Neural progenitor cell (in vitro differentiated cells): ENCODE measurements around the gene EPX. TPM values are rescaled to one million over a fixed set of nuclear protein-coding genes. Genes with fewer than 3 reads are reported as not detected.

ENCODE experiments used
- DNase-seq: peaks from one replicate; pipeline ENCODE4 v3.0.0-alpha.2; 2016; ENCODE audit warnings: low spot score
- H2AFZ ChIP-seq: fragments of 200-600 bp; sonication (generic); replicated peaks from 2 replicates; pipeline ENCODE4 v1.6.1; 2016; ENCODE audit warnings: antibody characterized with exemption
- H3F3A ChIP-seq: fragments of 200-600 bp; sonication (generic); 2 replicates; pipeline ENCODE4 v1.6.1; 2016; ENCODE audit warnings: antibody characterized with exemption, low read depth
- H3K27ac ChIP-seq: fragments of 200-600 bp; sonication (generic); 2 replicates; pipeline ENCODE4 v1.5.1; 2016; ENCODE audit warnings: mild to moderate bottlenecking
- H3K27me3 ChIP-seq: fragments of 200-600 bp; sonication (generic); 2 replicates; pipeline ENCODE4 v1.6.1; 2016; ENCODE audit warnings: mild to moderate bottlenecking, moderate library complexity
- H3K36me3 ChIP-seq: fragments of 200-600 bp; sonication (generic); 2 replicates; pipeline ENCODE4 v1.5.1; 2016
- H3K4me1 ChIP-seq: fragments of 200-600 bp; sonication (generic); 2 replicates; pipeline ENCODE4 v1.6.1; 2016; ENCODE audit warnings: mixed run types
- H3K4me2 ChIP-seq: fragments of 200-600 bp; sonication (generic); 2 replicates; pipeline ENCODE4 v1.6.1; 2016
- H3K4me3 ChIP-seq: fragments of 200-600 bp; sonication (generic); 2 replicates; pipeline ENCODE4 v1.5.1; 2016
- H3K79me2 ChIP-seq: fragments of 200-600 bp; sonication (generic); 2 replicates; pipeline ENCODE4 v1.6.1; 2016; ENCODE audit warnings: low read depth
- H3K9ac ChIP-seq: fragments of 200-600 bp; sonication (generic); 2 replicates; pipeline ENCODE4 v1.6.1; 2016
- H3K9me3 ChIP-seq: fragments of 200-600 bp; sonication (generic); 2 replicates; pipeline ENCODE4 v1.5.1; 2016; ENCODE audit warnings: low read depth
- H4K20me1 ChIP-seq: fragments of 200-600 bp; sonication (generic); 2 replicates; pipeline ENCODE4 v1.6.1; 2016; ENCODE audit warnings: low read depth
- H3K27ac Mint-ChIP-seq: 3 replicates; pipeline ENCODE4 v1.8.0; 2021; ENCODE audit warnings: mixed read lengths
- H3K27me3 Mint-ChIP-seq: 2 replicates; pipeline ENCODE4 v1.8.0; 2022; ENCODE audit warnings: low read depth, mild to moderate bottlenecking, inconsistent platforms, moderate library complexity, mixed read lengths; ENCODE audit not compliant: insufficient read depth
- H3K36me3 Mint-ChIP-seq: 3 replicates; pipeline ENCODE4 v1.8.0; 2021; ENCODE audit warnings: mixed read lengths
- H3K4me1 Mint-ChIP-seq: 3 replicates; pipeline ENCODE4 v1.8.0; 2021; ENCODE audit warnings: mixed read lengths
- H3K4me3 Mint-ChIP-seq: 3 replicates; pipeline ENCODE4 v1.8.0; 2021; ENCODE audit warnings: mild to moderate bottlenecking, moderate library complexity, mixed read lengths
- H3K9me3 Mint-ChIP-seq: 3 replicates; pipeline ENCODE4 v1.8.0; 2020; ENCODE audit warnings: mixed read lengths
- CTCF ChIP-seq: fragments of 200-600 bp; sonication (generic); IDR thresholded peaks from 2 replicates; pipeline ENCODE4 v1.5.1; 2017; ENCODE audit warnings: antibody characterized with exemption, mild to moderate bottlenecking
- EZH2 ChIP-seq: fragments of 200-600 bp; sonication (generic); IDR thresholded peaks from 2 replicates; pipeline ENCODE4 v1.6.1; 2017; ENCODE audit warnings: antibody characterized with exemption, mild to moderate bottlenecking, moderate library complexity
- EZH2phosphoT487 ChIP-seq: fragments of 200-600 bp; sonication (generic); IDR thresholded peaks from 2 replicates; pipeline ENCODE4 v1.6.1; 2017; ENCODE audit warnings: antibody characterized with exemption
- total RNA-seq: library from RNA; depleted of rRNA; stranded (reverse); fragments of >200 nt; gene quantifications from 2 replicates; pipeline ENCODE4 v1.2.3, GENCODE V29; 2015; ENCODE audit warnings: low replicate concordance

EPX gene
- total RNA-seq, 1 donor from 2014 or later: not detected

GRCh38 chr17:58202859-58203258, 10.3 kb downstream of the EPX start:
- Mint-ChIP-seq H3K9me3 (no peaks in the 10 kb centered on the region), H3K36me3 (peaks cover 4% of the 10 kb centered on the region), H3K4me3 (no peak overlapping the region), H3K27me3 (peaks cover 3% of the 10 kb centered on the region), H3K4me1 (peaks cover 4% of the 10 kb centered on the region), H3K27ac (no peak overlapping the region)
- H2AFZ ChIP-seq: no peak overlapping the region
- no peak overlapping the region for H3K9ac ChIP-seq
- TF ChIP-seq CTCF (no peak), EZH2phosphoT487 (no peak), EZH2 (no peak)
- H3F3A ChIP-seq: no peaks in the 10 kb centered on the region
- no peak overlapping the region for H3K4me2 ChIP-seq
- no peak overlapping the region for H3K27ac ChIP-seq
- no peaks in the 10 kb centered on the region for H3K36me3 ChIP-seq
- no peak for DNase-seq
- peaks cover 2% of the 10 kb centered on the region for H3K27me3 ChIP-seq
- no peaks in the 10 kb centered on the region for H3K4me1 ChIP-seq
- H3K79me2 ChIP-seq: no peaks in the 10 kb centered on the region
- no peaks in the 10 kb centered on the region for H3K9me3 ChIP-seq
- no peak overlapping the region for H3K4me3 ChIP-seq
- H4K20me1 ChIP-seq: no peaks in the 10 kb centered on the region

- Histone ChIP-seq H3K9me3 (no peaks in the 10 kb centered on the region), H4K20me1 (no peaks in the 10 kb centered on the region), H3K4me1 (no peaks in the 10 kb centered on the region), H3F3A (no peaks in the 10 kb centered on the region), H3K27me3 (no peaks in the 10 kb centered on the region), H2AFZ (no peak overlapping the region), H3K9ac (no peak overlapping the region), H3K4me2 (no peak overlapping the region), H3K27ac (no peak overlapping the region), H3K36me3 (no peaks in the 10 kb centered on the region), H3K4me3 (no peak overlapping the region), H3K79me2 (no peaks in the 10 kb centered on the region)
- no peaks in the 10 kb centered on the region for H3K9me3 Mint-ChIP-seq
- no peak overlapping the region for H3K27ac Mint-ChIP-seq
- H3K27me3 Mint-ChIP-seq: peaks cover 3% of the 10 kb centered on the region
- peaks cover 4% of the 10 kb centered on the region for H3K4me1 Mint-ChIP-seq
- H3K36me3 Mint-ChIP-seq: peaks cover 13% of the 10 kb centered on the region
- TF ChIP-seq CTCF (no peak), EZH2 (no peak)
- no peak for DNase-seq
- no peak overlapping the region for H3K4me3 Mint-ChIP-seq
Measured at GRCh38 chr17:58204796-58205195, 12.3 kb downstream of the EPX start.

- Histone ChIP-seq H3K4me1 (no peaks in the 10 kb centered on the region), H3F3A (no peaks in the 10 kb centered on the region), H3K36me3 (no peaks in the 10 kb centered on the region), H3K27ac (no peak overlapping the region), H3K4me2 (no peak overlapping the region), H3K79me2 (no peaks in the 10 kb centered on the region), H3K4me3 (no peak overlapping the region), H3K9me3 (no peaks in the 10 kb centered on the region), H2AFZ (no peak overlapping the region), H3K9ac (no peak overlapping the region), H4K20me1 (no peaks in the 10 kb centered on the region), H3K27me3 (no peaks in the 10 kb centered on the region)
- Mint-ChIP-seq H3K4me3 (no peak overlapping the region), H3K4me1 (peaks cover 4% of the 10 kb centered on the region), H3K27ac (no peak overlapping the region), H3K27me3 (peaks cover 2% of the 10 kb centered on the region), H3K36me3 (peaks cover 21% of the 10 kb centered on the region), H3K9me3 (no peaks in the 10 kb centered on the region)
- no peak for TF ChIP-seq EZH2
- no peak for TF ChIP-seq CTCF
- no peak for TF ChIP-seq EZH2phosphoT487
- no peak for DNase-seq
Measured at GRCh38 chr17:58205936-58206335, 13.4 kb downstream of the EPX start.
